CD4-positive, alpha-beta T cell (primary cell): ENCODE results near the gene INPP5A. TPM values are rescaled to one million over a fixed set of nuclear protein-coding genes. Genes with fewer than 3 reads are reported as not detected.

Experiments
- ATAC-seq: fragments of 200-7000 bp; cut with Tn5 transposase; one replicate; pipeline ENCODE4 v1.10.0; 2022; ENCODE audit warnings: mild to moderate bottlenecking; ENCODE audit not compliant: poor library complexity
- CTCF ChIA-PET: fragments of 350-600 bp; sonication (Branson Sonifier 250); formaldehyde crosslinking; loops from one replicate; lab custom pipeline; 2021; ENCODE audit warnings: antibody characterized with exemption, inconsistent platforms; lab: Charles Lee
- POLR2A ChIA-PET: fragments of 350-600 bp; sonication (Branson Sonifier 250); formaldehyde crosslinking; loops from one replicate; lab custom pipeline; 2021; ENCODE audit warnings: antibody characterized with exemption, inconsistent platforms; lab: Charles Lee
- DNase-seq, 14 experiments: peaks; one replicate each; pipeline ENCODE4 v3.0.0-alpha.2; 2013 to 2020; ENCODE audit warnings: mixed read lengths in 2 of 14
- H3K27ac ChIP-seq, 2 donors: one replicate each; pipeline versions ENCODE4 v1.5.1 to v1.7.0; 2013; ENCODE audit warnings: low read length in 2 of 2, low read depth in 1 of 2, mild to moderate bottlenecking in 1 of 2
- H3K27me3 ChIP-seq, 2 experiments: 1 replicate in 1 of 2; 2 replicates in 1 of 2; pipeline versions ENCODE4 v1.6.1 to v1.7.0; 2013; ENCODE audit warnings: low read length in 2 of 2, control low read depth in 1 of 2, mild to moderate bottlenecking in 1 of 2, moderate library complexity in 1 of 2; ENCODE audit not compliant: insufficient read depth in 2 of 2, control insufficient read depth in 1 of 2
- H3K36me3 ChIP-seq: one replicate; pipeline ENCODE4 v1.6.1; 2013; ENCODE audit warnings: low read length, control low read depth; ENCODE audit not compliant: insufficient read depth
- H3K4me1 ChIP-seq: one replicate; pipeline ENCODE4 v1.6.1; 2013; ENCODE audit warnings: low read length, control low read depth; ENCODE audit not compliant: insufficient read depth
- H3K4me3 ChIP-seq: one replicate; pipeline ENCODE4 v1.5.1; 2013; ENCODE audit warnings: mild to moderate bottlenecking, low read length, moderate library complexity
- H3K9me3 ChIP-seq, 2 experiments: 1 replicate in 1 of 2; 2 replicates in 1 of 2; pipeline versions ENCODE4 v1.6.1 to v1.7.0; 2013; ENCODE audit warnings: low read length in 2 of 2, mild to moderate bottlenecking in 2 of 2, control low read depth in 1 of 2, moderate library complexity in 1 of 2; ENCODE audit not compliant: control insufficient read depth in 1 of 2, insufficient read depth in 1 of 2
- H3K27ac Mint-ChIP-seq: one replicate; pipeline ENCODE4 v1.8.0; 2020; ENCODE audit warnings: mixed read lengths
- H3K27me3 Mint-ChIP-seq: one replicate; pipeline ENCODE4 v1.8.0; 2021; ENCODE audit warnings: mixed read lengths
- H3K36me3 Mint-ChIP-seq: one replicate; pipeline ENCODE4 v1.8.0; 2021; ENCODE audit warnings: low read depth, mixed read lengths
- H3K4me1 Mint-ChIP-seq: one replicate; pipeline ENCODE4 v1.8.0; 2021; ENCODE audit warnings: low read depth, mixed read lengths
- H3K4me3 Mint-ChIP-seq: one replicate; pipeline ENCODE4 v1.8.0; 2020; ENCODE audit warnings: mild to moderate bottlenecking, mixed read lengths
- H3K9me3 Mint-ChIP-seq: one replicate; pipeline ENCODE4 v1.8.0; 2020; ENCODE audit warnings: mixed read lengths
- intact Hi-C, 2 experiments: fragments of 100-400 bp; cut with DNase I in 1 of 2; cut with micrococcal nuclease in 1 of 2; formaldehyde crosslinking; loops; one replicate each; pipeline versions ENCODE4 v1.15.1 to v1.9.0; 2023 to 2025; cut with DNase I, micrococcal nuclease
- total RNA-seq, 174 experiments: library from RNA in 2 of 174; stranded (reverse) in 2 of 174; gene quantifications; one replicate each; pipeline ENCODE4 v1.2.3 and lab custom pipeline; 2021 to 2026
- TF ChIP-seq, protein P1 (sequence below): fragments of 200-600 bp; IDR thresholded peaks from one replicate; pipeline ENCODE4 v1.8.0; 2022; ENCODE audit warnings: antibody characterized with exemption, mild to moderate bottlenecking

Gene INPP5A
- total RNA-seq, 2 experiments from 2014 or later, result 22.0 to 24.8 TPM

DNA sequence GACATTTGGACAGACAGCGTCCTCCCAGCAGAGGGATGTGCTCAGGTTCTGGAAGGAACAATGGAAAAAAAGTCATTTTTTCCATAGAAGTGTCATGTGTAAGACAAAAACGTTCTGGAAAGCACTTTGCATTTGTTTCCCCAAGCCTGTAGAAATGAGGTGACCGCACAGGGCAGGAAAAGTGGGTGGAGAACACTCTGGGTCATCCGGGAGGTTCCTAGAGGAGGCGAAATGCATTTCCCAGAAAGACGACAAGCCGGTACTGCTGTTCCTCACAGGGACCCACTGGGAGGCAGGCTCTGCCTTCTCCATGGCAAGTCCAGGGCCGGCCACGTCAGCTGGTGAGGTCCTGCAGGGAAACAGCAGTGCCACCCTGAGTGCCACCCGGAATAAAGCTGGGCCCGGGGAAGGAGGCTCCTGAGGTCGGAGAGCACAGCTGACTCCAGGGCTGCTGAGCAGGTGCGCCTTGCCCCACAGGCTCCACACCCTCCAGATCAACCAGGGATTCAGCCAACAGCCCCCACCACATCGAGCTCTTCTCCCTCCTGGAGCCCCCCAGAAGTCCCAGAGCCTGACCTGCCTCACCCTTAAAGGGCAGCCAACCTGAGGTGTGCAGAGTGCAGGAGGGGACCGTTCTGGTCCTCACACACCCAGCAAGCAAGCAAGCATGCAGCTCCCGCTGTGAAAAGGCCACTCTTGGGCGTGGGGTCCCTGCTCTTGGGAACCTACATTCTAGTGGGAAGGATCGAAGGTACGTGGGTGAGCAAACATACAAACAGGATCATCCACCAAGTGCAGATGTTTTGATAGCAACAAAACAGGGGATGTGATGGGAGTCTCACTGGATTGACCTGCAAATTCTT lies 28.8 kb upstream of the INPP5A start:
- ChIA-PET CTCF (no interaction called here), POLR2A (no interaction called here)
- Mint-ChIP-seq H3K27ac (no peak overlapping the region), H3K27me3 (no peaks in the 10 kb centered on the region), H3K4me1 (no peaks in the 10 kb centered on the region), H3K9me3 (no peaks in the 10 kb centered on the region), H3K4me3 (no peak overlapping the region), H3K36me3 (no peaks in the 10 kb centered on the region)
- H3K27me3 ChIP-seq, result no peaks in the 10 kb centered on the region
- peaks cover 0 to 8% of the 10 kb centered on the region in 2 experiments for H3K9me3 ChIP-seq
- ATAC-seq (no peak), DNase-seq (no peak)
- H3K4me3 ChIP-seq, result no peak overlapping the region
- intact Hi-C loops, result no loop called here
- H3K36me3 ChIP-seq, result no peaks in the 10 kb centered on the region
- H3K4me1 ChIP-seq, result no peaks in the 10 kb centered on the region
- no peak overlapping the region for H3K27ac ChIP-seq
- TF ChIP-seq, protein P1, sequence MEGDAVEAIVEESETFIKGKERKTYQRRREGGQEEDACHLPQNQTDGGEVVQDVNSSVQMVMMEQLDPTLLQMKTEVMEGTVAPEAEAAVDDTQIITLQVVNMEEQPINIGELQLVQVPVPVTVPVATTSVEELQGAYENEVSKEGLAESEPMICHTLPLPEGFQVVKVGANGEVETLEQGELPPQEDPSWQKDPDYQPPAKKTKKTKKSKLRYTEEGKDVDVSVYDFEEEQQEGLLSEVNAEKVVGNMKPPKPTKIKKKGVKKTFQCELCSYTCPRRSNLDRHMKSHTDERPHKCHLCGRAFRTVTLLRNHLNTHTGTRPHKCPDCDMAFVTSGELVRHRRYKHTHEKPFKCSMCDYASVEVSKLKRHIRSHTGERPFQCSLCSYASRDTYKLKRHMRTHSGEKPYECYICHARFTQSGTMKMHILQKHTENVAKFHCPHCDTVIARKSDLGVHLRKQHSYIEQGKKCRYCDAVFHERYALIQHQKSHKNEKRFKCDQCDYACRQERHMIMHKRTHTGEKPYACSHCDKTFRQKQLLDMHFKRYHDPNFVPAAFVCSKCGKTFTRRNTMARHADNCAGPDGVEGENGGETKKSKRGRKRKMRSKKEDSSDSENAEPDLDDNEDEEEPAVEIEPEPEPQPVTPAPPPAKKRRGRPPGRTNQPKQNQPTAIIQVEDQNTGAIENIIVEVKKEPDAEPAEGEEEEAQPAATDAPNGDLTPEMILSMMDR, result no peak

DNA sequence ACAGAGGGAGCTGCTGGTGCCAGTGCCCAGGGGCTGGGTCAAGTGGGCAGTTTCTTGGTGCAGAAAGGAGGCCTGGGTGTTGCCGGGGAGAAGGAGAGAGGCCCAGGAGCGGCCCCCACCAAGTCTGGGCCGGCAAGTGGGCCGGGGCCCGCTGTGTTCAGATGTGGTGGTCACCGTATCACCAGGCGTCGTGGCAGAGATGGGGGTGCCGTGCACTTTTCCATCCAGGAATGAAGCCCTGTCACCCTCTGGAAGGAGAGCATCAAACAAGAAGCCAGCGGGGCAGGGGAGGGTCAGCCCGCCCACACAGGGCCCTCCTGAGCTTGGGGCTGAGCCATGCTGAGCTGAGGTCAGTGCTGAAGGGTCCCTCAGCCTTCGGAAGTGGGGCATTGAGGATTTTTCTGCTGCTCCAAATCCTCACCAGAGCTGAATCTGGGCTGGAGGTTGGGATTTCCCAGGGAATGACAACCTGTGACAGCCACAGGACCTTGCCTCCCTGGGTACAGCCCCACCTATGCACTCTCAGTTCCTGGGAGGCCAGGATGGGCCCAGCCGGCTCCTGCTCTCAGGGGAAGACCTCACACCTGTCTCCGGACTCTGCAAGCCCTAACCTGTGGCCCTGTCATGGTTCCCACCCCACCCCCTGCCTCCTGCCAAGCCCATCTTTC lies 27.9 kb upstream of the INPP5A start:
- no peak for DNase-seq
- TF ChIP-seq, protein P1, result no peak
- H3K27me3 ChIP-seq, result no peaks in the 10 kb centered on the region
- POLR2A ChIA-PET, result no interaction called here
- Mint-ChIP-seq H3K9me3 (no peaks in the 10 kb centered on the region), H3K36me3 (no peaks in the 10 kb centered on the region), H3K27ac (no peak overlapping the region), H3K4me3 (no peak overlapping the region), H3K27me3 (no peaks in the 10 kb centered on the region), H3K4me1 (no peaks in the 10 kb centered on the region)
- intact Hi-C loops, result no loop called here
- no peak for ATAC-seq
- H3K36me3 ChIP-seq, result no peaks in the 10 kb centered on the region
- CTCF ChIA-PET, result no interaction called here
- H3K4me1 ChIP-seq, result no peaks in the 10 kb centered on the region
- H3K27ac ChIP-seq, result no peak overlapping the region
- H3K4me3 ChIP-seq, result no peak overlapping the region
- peaks cover 0 to 8% of the 10 kb centered on the region in 2 experiments for H3K9me3 ChIP-seq

DNA sequence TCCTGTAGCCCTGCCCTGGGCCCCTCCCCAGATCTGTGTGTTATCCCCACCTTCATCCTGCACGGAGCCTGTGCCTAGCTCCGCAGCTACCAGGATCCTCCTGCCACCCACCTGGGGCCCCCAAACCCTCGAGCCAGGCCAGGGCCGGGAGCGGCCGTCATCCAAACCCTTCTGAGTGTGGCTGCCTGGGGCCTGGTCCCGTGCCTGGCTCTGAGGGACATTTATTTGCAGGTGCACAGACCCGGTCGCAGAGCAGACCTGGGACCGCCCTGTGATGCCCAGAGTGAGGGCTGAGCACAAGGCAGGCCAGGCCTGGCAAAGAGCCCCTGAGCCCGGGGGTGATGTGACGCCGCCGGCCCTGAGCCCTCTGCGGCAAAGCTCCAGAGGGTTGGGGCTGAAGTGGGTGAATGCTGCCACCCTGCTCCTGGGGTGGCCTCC lies 27.4 kb upstream of the INPP5A start:
- intact Hi-C loops, result no loop called here
- Histone ChIP-seq H3K9me3 (peaks cover 0 to 8% of the 10 kb centered on the region in 2 experiments), H3K27me3 (no peaks in the 10 kb centered on the region), H3K36me3 (no peaks in the 10 kb centered on the region), H3K27ac (no peak overlapping the region), H3K4me3 (no peak overlapping the region), H3K4me1 (no peaks in the 10 kb centered on the region)
- no peak for ATAC-seq
- no peak for DNase-seq
- CTCF ChIA-PET, result no interaction called here
- Mint-ChIP-seq H3K36me3 (no peaks in the 10 kb centered on the region), H3K4me3 (no peak overlapping the region), H3K4me1 (no peaks in the 10 kb centered on the region), H3K27ac (no peak overlapping the region), H3K9me3 (no peaks in the 10 kb centered on the region), H3K27me3 (no peaks in the 10 kb centered on the region)
- TF ChIP-seq, protein P1, result no peak
- POLR2A ChIA-PET, result no interaction called here
